Activated CD8-positive, alpha-beta memory T cell treated with anti-CD3 and anti-CD28 coated beads for 1 hour (primary cell): Measurements from ENCODE around the gene MARCHF4.
"Not testable (repeated sequence)": the region's sequence is repeated elsewhere in the genome, so short reads cannot be mapped to it uniquely, and the experiment has no call there.

Source experiments
- DNase-seq, 2 donors: peaks; one replicate each; pipeline ENCODE4 v3.0.0-alpha.2; 2020; ENCODE audit warnings: low read depth in 1 of 2; ENCODE audit errors: extremely low read depth in 1 of 2

Gene MARCHF4

GRCh38 chr2:216392018-216392562 lies 19.8 kb upstream of the MARCHF4 start:
- no peak for DNase-seq

DNA sequence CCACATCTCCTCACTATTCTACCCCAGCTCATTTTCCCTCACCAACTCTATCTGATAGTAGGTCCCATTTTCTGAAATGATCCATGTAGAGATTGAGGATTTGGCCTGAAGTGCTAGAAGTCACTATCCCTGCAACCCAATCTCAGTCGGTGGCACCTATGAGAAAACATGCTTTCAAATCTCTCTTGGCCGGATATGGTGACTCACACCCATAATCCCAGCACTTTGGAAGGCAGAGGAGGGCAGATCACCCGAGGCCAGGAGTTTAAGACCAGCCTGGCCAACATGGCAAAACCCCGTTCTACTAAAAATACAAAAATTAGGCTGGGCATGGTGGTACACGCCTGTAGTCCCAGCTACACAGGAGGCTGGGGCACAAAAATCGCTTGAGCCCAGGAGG lies 19.1 kb upstream of the MARCHF4 start:
- no peak for DNase-seq

DNA sequence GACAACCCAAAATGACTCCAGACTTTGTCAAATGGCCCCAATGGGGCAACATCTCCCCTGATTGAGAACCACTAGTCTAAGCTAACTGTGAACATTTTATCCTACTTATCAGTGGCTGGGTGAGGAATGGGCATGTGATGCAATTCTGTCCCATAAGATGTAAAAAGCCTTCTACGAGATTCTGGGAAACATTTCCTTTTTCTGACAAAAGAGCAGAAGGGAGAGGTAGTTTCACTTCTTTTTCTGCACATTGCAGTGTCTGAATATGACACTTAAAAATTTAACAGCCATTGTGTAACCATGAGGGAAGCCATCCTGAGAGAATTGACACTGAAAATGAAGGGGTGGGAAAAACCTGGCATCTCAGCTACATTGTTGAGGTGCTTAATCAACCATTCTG lies 17.3 kb upstream of the MARCHF4 start:
- DNase-seq = no peak

GRCh38 chr2:216388046-216388884 lies 16.0 kb upstream of the MARCHF4 start:
- no peak for DNase-seq

- DNase-seq = no peak
Measured at GRCh38 chr2:216387262-216387661, 15.0 kb upstream of the MARCHF4 start.

- DNase-seq = no peak
Measured at GRCh38 chr2:216385478-216385877, 13.2 kb upstream of the MARCHF4 start.

- DNase-seq = not testable (repeated sequence)
Measured at GRCh38 chr2:216384409-216384808, 12.1 kb upstream of the MARCHF4 start.

GRCh38 chr2:216379977-216380376 lies 7.7 kb upstream of the MARCHF4 start:
- no peak for DNase-seq

DNA sequence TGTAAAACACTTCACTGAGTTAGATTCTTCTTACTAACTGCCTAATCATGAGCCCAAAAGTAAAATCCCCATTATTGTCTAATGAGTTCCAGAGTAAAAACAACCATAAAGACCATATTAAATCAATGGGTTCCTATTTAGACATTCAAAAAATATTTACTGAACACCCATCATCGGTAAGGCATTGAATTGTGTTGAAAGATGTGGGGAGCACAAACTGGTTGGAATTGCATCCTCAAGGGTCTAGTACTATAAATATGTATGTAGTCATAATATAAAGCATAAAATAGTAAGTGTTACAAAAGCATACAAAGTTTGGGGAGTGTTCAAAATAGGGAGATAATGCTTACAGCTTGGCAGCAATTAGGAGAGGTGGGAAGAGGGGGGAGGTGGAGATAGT lies 3.0 kb upstream of the MARCHF4 start:
- DNase-seq = no peak

DNA sequence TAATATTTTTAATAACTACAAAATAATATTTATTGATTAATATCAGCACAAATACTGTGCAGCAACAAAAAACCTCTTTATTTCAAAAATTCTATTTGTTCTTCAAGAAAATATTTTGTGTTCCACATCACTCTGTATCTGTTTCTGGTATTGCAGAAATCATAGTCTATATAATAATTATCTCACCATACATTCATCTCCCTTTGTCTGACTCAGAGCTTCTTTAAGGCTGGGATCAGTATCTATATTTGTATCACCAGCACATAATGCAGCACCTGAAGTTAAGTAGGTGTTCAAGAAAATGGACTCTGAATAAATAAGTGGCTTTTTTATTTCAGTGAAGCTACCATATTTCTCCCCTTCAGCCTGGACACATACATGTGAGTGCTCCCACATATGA lies 1.6 kb upstream of the MARCHF4 start:
- no peak for DNase-seq

DNA sequence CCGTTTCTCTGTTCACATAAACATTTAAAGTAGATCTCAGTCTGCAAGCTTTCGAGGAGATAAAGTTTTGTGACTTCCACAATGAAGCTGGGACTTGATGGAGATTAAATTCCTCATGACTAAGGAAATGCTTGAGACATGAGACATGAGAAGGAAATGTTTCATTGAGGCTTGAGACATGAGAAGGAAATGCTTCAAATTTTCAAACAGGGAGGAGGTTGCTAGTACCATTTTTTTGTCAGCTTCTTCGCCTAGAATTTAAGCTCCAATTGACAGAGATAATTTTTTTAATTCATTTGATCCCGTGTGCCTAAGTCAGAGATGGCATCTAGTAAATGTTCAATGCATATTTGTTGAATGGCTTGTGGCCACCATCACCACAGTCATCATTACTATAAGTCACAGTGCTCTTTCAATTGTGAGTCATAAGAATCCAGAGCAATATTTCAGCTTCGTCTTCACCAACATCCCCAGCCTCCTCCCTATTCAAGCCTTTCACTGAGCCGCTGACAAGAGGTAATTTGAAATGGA lies 543 bp upstream of the MARCHF4 start:
- DNase-seq = no peak

DNA sequence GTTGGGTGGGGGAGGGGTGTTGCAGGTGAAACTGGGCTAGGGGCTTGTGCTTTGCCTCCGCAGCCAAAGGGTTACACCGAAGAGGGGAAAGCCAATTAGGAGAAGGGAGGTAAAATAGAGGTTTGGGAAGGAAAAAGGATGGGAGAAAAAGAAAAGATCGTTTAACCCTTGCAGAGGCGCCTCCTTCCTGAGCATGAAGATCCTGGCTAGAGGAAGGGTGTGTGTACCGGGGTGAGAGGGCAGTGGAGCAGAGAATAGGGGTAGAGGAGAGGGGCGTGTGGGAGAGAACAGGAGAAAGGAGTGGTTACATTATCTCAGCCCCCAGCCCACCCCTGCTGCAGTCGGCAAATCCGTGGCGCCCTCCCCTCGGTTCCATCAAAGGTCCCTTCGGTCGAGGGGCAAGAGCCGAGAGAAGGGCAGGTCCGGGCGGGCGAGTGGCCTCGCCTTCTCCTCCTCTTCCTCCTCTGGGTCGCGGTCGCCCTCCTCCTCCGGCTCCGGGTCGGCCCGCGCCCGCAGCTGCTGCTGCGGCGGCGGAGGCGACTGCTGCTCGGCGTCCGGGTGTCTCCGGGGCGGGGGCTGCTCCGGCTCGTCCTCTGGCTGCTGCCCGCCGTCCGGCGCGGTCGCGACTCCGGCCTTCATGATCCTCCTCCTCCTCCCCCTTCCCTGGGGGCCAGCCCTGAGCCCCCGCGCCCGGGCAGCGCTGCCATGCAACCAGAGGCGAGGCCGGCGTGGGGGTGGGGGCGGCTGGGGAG lies 1.1 kb downstream of the MARCHF4 start:
- DNase-seq = no peak

DNA sequence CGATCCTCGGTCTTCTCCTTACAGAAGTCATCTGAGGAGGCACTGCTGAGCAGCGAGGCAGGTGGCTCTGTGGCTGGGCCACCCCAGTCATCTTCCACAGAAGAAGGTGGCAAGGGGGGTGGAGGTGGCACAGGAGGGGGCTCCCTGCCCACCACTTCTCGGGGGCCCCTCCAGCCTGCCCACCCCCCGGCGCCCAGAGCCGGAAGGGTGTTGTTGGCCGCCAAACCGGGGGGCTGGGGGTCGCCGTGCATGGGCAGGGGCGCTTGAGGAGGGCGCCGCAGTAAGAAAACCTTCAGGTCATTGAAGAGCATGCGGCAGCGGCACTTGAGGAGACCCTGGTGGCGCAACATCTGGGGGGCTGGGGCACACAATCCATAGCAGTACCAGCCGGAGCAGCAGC lies 2.5 kb downstream of the MARCHF4 start:
- no peak for DNase-seq

GRCh38 chr2:216366777-216367471 lies 5.4 kb downstream of the MARCHF4 start:
- DNase-seq = no peak

DNA sequence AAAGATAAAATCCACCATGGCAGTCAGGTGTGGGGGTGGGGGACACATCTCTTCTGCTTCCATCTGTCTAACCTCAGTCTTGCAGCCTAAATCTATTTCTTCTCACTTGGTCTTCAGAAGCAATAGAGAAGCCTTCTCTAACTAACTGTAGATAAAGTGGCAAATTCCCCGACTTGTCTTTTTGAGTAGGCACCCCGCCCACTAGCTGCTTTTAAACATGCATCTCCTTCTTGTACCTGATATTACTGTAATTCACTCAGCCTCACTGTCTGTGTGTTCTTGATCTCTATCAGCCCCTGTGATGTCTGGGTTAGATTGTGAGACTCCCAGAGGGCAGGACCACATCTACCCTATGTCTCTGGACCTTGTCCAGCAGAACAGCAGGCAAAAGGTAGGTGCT lies 6.8 kb downstream of the MARCHF4 start:
- DNase-seq = no peak

- DNase-seq = no peak
Measured at GRCh38 chr2:216363221-216363620, 9.1 kb downstream of the MARCHF4 start.

- DNase-seq = no peak
Measured at GRCh38 chr2:216362730-216363129, 9.6 kb downstream of the MARCHF4 start.

GRCh38 chr2:216355711-216356110 lies 16.6 kb downstream of the MARCHF4 start:
- DNase-seq = no peak

DNA sequence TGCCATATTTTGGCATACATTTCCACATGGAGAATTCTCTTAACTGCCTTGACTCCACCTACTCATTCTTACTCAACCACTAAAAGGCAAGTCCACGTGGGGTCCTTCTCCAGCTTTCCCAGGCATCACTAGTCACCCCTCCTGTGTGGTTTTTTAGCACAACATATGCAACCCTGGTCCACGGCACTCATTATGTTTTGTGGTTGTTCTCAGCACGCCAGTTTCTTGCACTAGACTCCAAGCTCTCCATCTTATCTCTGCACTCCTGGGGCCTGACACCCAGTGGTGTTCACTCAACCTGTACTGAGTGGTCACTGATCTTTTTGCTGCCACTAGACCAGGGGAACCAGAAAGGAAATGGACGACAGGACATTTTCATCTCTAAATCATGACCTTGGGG lies 18.0 kb downstream of the MARCHF4 start:
- DNase-seq = no peak

- no peak for DNase-seq
Measured at GRCh38 chr2:216352653-216353270, 19.5 kb downstream of the MARCHF4 start.
